GM23338 (cell line): ENCODE results near the gene FN1. TPM values are rescaled to one million over a fixed set of nuclear protein-coding genes. Genes with fewer than 3 reads are reported as not detected.

Experiments
- ATAC-seq: fragments of 200-7000 bp; cut with Tn5 transposase; 3 replicates; pipeline ENCODE4 v1.9.1; 2020
- DNase-seq: peaks from one replicate; pipeline ENCODE4 v3.0.0-alpha.2; 2015; ENCODE audit warnings: low spot score
- H2AFZ ChIP-seq: fragments of 200-600 bp; sonication (generic); 2 replicates; pipeline ENCODE4 v1.8.0; 2016; ENCODE audit warnings: antibody characterized with exemption, mild to moderate bottlenecking, moderate library complexity
- H3F3A ChIP-seq: fragments of 200-600 bp; sonication (generic); replicated peaks from 2 replicates; pipeline ENCODE4 v1.8.0; 2017; ENCODE audit warnings: antibody characterized with exemption, mixed run types, low read depth
- H3K27ac ChIP-seq: fragments of 200-600 bp; sonication (generic); 2 replicates; pipeline ENCODE4 v1.6.1; 2016; ENCODE audit warnings: low read depth
- H3K27me3 ChIP-seq: fragments of 200-600 bp; sonication (generic); 2 replicates; pipeline ENCODE4 v1.8.0; 2016; ENCODE audit warnings: mild to moderate bottlenecking, mixed run types, moderate library complexity; ENCODE audit not compliant: insufficient read depth
- H3K36me3 ChIP-seq: fragments of 200-600 bp; sonication (generic); 2 replicates; pipeline ENCODE4 v1.8.0; 2016; ENCODE audit warnings: mild to moderate bottlenecking; ENCODE audit not compliant: insufficient read depth
- H3K4me1 ChIP-seq: fragments of 200-600 bp; sonication (generic); 2 replicates; pipeline ENCODE4 v1.8.0; 2016; ENCODE audit warnings: mild to moderate bottlenecking, moderate library complexity; ENCODE audit not compliant: insufficient read depth
- H3K4me2 ChIP-seq: fragments of 200-600 bp; sonication (generic); 2 replicates; pipeline ENCODE4 v1.7.1; 2017; ENCODE audit warnings: mixed run types
- H3K4me3 ChIP-seq: fragments of 200-600 bp; sonication (generic); 2 replicates; pipeline ENCODE4 v1.6.1; 2016; ENCODE audit warnings: mixed run types
- H3K79me2 ChIP-seq: fragments of 200-600 bp; sonication (generic); replicated peaks from 2 replicates; pipeline ENCODE4 v1.8.0; 2017; ENCODE audit warnings: mild to moderate bottlenecking; ENCODE audit not compliant: insufficient read depth
- H3K9me2 ChIP-seq: fragments of 200-600 bp; sonication (generic); 2 replicates; pipeline ENCODE4 v1.8.0; 2017; ENCODE audit not compliant: insufficient read depth
- H4K20me1 ChIP-seq: fragments of 200-600 bp; sonication (generic); replicated peaks from 2 replicates; pipeline ENCODE4 v1.8.0; 2017; ENCODE audit warnings: mild to moderate bottlenecking; ENCODE audit not compliant: insufficient read depth
- H3K27ac Mint-ChIP-seq: 2 replicates; pipeline ENCODE4 v1.8.0; 2020; ENCODE audit warnings: inconsistent platforms, mild to moderate bottlenecking, moderate library complexity, mixed read lengths
- H3K27me3 Mint-ChIP-seq: 3 replicates; pipeline ENCODE4 v1.8.0; 2022; ENCODE audit warnings: low read depth, mild to moderate bottlenecking, moderate library complexity, mixed read lengths, inconsistent platforms; ENCODE audit not compliant: insufficient read depth, poor library complexity
- H3K36me3 Mint-ChIP-seq: 3 replicates; pipeline ENCODE4 v1.8.0; 2021; ENCODE audit warnings: low read depth, mild to moderate bottlenecking, inconsistent platforms, moderate library complexity, mixed read lengths
- H3K4me1 Mint-ChIP-seq: 3 replicates; pipeline ENCODE4 v1.8.0; 2020; ENCODE audit warnings: mild to moderate bottlenecking, inconsistent platforms, mixed read lengths
- H3K4me3 Mint-ChIP-seq: 3 replicates; pipeline ENCODE4 v1.8.0; 2021; ENCODE audit warnings: moderate library complexity, mild to moderate bottlenecking, inconsistent platforms, mixed read lengths
- H3K9me3 Mint-ChIP-seq: 3 replicates; pipeline ENCODE4 v1.8.0; 2020; ENCODE audit warnings: moderate library complexity, mild to moderate bottlenecking, inconsistent platforms, mixed read lengths
- CREB1 ChIP-seq: fragments of 250-450 bp; sonication (Bioruptor Pico); IDR thresholded peaks from 2 replicates; pipeline ENCODE4 v1.5.0; 2020; ENCODE audit warnings: low read depth, mild to moderate bottlenecking, moderate library complexity
- EZH2 ChIP-seq: fragments of 200-600 bp; sonication (generic); IDR thresholded peaks from one replicate; pipeline ENCODE4 v1.8.0; 2017; ENCODE audit warnings: antibody characterized with exemption, mild to moderate bottlenecking, low read depth; ENCODE audit not compliant: unreplicated experiment
- EZH2phosphoT487 ChIP-seq: fragments of 200-600 bp; sonication (generic); IDR thresholded peaks from one replicate; pipeline ENCODE4 v1.8.1; 2018; ENCODE audit warnings: antibody characterized with exemption; ENCODE audit not compliant: unreplicated experiment
- NANOG ChIP-seq: IDR thresholded peaks from 2 replicates; pipeline ENCODE4 v1.6.1; 2016; ENCODE audit warnings: antibody characterized with exemption, borderline replicate concordance
- STAT1 ChIP-seq: IDR thresholded peaks from one replicate; pipeline ENCODE4 v1.6.1; 2016; ENCODE audit warnings: antibody characterized with exemption; ENCODE audit not compliant: unreplicated experiment
- ZNF114 ChIP-seq: fragments of 250-450 bp; sonication (Bioruptor Pico); IDR thresholded peaks from 2 replicates; pipeline ENCODE4 v1.5.0; 2020; ENCODE audit warnings: mild to moderate bottlenecking, moderate library complexity
- ZNF331 ChIP-seq: fragments of 250-450 bp; sonication (Bioruptor Pico); IDR thresholded peaks from 2 replicates; pipeline ENCODE4 v1.5.0; 2020; ENCODE audit warnings: low read depth, mild to moderate bottlenecking, moderate library complexity
- polyA plus RNA-seq: library from polyadenylated mRNA; unstranded; fragments of >200 nt; fragmentation: Nextera tagmentation; extraction: Ambion mirVana; gene quantifications from 2 replicates; pipeline ENCODE4 v1.2.1, GENCODE V29; 2016
- total RNA-seq: library from RNA; depleted of rRNA; stranded (reverse); fragments of >200 nt; shearing (Covaris generic); gene quantifications from 2 replicates; pipeline ENCODE4 v1.2.3, GENCODE V29; 2014
- TF ChIP-seq, protein P1 (sequence below): fragments of 250-450 bp; sonication (Bioruptor Pico); IDR thresholded peaks from 2 replicates; pipeline ENCODE4 v1.5.0; 2020; ENCODE audit warnings: mild to moderate bottlenecking, moderate library complexity
- TF ChIP-seq, protein P2 (sequence below): IDR thresholded peaks from 2 replicates; pipeline ENCODE4 v1.6.1; 2016; ENCODE audit warnings: antibody characterized with exemption
- TF ChIP-seq, protein P3 (sequence below): IDR thresholded peaks from one replicate; pipeline ENCODE4 v1.6.1; 2018; ENCODE audit warnings: antibody characterized with exemption; ENCODE audit not compliant: unreplicated experiment

The FN1 gene
- total and polyA plus RNA-seq, 2 experiments from 2014 or later, result 79.6 to 255 TPM

DNA sequence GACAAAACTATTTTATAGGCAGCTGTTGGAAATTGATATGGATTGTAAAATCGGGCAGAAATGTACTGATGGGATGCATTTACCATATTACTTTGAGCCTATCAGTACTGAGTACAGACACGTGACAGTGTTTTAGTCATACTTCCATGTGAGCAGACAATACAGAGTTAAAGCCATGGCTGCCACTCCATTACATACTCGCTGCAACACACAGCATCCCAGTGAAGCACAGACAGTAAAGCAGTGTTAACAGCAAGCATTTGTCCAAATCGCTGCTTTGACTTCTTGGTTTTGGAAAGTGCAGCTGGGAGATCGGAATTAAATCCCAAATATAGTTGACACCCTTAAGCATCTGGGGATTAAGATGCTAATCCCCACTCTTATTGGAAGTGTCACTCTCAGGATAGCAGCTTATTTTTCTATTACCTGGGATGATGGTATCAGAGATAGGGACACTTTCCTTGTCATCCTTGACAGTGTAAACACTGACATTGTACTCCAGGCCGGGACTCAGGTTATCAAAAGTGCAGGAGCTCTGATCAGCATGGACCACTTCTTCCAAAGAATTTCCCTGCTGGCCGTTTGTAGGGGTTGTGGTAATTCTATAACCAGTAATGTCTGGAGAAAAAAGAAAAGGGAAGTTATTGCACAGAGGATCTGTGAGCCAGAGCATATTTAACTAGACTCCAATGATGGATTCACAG, 41.6 kb downstream of the FN1 start:
- Histone ChIP-seq H3K4me2 (no peak overlapping the region), H3K9me2 (no peaks in the 10 kb centered on the region), H3K27ac (no peak overlapping the region), H3K36me3 (peaks cover 52% of the 10 kb centered on the region), H2AFZ (no peak overlapping the region), H3K4me3 (no peak overlapping the region), H3K4me1 (peaks cover 14% of the 10 kb centered on the region), H3F3A (no peaks in the 10 kb centered on the region), H3K79me2 (no peaks in the 10 kb centered on the region), H3K27me3 (no peaks in the 10 kb centered on the region), H4K20me1 (no peaks in the 10 kb centered on the region)
- TF ChIP-seq, protein P1, sequence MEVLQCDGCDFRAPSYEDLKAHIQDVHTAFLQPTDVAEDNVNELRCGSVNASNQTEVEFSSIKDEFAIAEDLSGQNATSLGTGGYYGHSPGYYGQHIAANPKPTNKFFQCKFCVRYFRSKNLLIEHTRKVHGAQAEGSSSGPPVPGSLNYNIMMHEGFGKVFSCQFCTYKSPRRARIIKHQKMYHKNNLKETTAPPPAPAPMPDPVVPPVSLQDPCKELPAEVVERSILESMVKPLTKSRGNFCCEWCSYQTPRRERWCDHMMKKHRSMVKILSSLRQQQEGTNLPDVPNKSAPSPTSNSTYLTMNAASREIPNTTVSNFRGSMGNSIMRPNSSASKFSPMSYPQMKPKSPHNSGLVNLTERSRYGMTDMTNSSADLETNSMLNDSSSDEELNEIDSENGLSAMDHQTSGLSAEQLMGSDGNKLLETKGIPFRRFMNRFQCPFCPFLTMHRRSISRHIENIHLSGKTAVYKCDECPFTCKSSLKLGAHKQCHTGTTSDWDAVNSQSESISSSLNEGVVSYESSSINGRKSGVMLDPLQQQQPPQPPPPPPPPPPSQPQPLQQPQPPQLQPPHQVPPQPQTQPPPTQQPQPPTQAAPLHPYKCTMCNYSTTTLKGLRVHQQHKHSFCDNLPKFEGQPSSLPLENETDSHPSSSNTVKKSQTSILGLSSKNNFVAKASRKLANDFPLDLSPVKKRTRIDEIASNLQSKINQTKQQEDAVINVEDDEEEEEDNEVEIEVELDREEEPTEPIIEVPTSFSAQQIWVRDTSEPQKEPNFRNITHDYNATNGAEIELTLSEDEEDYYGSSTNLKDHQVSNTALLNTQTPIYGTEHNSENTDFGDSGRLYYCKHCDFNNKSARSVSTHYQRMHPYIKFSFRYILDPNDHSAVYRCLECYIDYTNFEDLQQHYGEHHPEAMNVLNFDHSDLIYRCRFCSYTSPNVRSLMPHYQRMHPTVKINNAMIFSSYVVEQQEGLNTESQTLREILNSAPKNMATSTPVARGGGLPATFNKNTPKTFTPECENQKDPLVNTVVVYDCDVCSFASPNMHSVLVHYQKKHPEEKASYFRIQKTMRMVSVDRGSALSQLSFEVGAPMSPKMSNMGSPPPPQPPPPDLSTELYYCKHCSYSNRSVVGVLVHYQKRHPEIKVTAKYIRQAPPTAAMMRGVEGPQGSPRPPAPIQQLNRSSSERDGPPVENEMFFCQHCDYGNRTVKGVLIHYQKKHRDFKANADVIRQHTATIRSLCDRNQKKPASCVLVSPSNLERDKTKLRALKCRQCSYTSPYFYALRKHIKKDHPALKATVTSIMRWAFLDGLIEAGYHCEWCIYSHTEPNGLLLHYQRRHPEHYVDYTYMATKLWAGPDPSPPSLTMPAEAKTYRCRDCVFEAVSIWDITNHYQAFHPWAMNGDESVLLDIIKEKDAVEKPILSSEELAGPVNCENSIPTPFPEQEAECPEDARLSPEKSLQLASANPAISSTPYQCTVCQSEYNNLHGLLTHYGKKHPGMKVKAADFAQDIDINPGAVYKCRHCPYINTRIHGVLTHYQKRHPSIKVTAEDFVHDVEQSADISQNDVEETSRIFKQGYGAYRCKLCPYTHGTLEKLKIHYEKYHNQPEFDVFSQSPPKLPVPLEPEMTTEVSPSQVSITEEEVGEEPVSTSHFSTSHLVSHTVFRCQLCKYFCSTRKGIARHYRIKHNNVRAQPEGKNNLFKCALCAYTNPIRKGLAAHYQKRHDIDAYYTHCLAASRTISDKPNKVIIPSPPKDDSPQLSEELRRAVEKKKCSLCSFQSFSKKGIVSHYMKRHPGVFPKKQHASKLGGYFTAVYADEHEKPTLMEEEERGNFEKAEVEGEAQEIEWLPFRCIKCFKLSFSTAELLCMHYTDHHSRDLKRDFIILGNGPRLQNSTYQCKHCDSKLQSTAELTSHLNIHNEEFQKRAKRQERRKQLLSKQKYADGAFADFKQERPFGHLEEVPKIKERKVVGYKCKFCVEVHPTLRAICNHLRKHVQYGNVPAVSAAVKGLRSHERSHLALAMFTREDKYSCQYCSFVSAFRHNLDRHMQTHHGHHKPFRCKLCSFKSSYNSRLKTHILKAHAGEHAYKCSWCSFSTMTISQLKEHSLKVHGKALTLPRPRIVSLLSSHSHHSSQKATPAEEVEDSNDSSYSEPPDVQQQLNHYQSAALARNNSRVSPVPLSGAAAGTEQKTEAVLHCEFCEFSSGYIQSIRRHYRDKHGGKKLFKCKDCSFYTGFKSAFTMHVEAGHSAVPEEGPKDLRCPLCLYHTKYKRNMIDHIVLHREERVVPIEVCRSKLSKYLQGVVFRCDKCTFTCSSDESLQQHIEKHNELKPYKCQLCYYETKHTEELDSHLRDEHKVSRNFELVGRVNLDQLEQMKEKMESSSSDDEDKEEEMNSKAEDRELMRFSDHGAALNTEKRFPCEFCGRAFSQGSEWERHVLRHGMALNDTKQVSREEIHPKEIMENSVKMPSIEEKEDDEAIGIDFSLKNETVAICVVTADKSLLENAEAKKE (CRISPR knock-in tag), result no peak
- Mint-ChIP-seq H3K27ac (no peak overlapping the region), H3K4me1 (peaks cover 29% of the 10 kb centered on the region), H3K27me3 (no peaks in the 10 kb centered on the region), H3K9me3 (peaks cover 6% of the 10 kb centered on the region; the same call in 1 of the 3 replicates), H3K4me3 (no peak overlapping the region), H3K36me3 (peaks cover 60% of the 10 kb centered on the region)
- no peak for ATAC-seq
- no peak for DNase-seq

DNA sequence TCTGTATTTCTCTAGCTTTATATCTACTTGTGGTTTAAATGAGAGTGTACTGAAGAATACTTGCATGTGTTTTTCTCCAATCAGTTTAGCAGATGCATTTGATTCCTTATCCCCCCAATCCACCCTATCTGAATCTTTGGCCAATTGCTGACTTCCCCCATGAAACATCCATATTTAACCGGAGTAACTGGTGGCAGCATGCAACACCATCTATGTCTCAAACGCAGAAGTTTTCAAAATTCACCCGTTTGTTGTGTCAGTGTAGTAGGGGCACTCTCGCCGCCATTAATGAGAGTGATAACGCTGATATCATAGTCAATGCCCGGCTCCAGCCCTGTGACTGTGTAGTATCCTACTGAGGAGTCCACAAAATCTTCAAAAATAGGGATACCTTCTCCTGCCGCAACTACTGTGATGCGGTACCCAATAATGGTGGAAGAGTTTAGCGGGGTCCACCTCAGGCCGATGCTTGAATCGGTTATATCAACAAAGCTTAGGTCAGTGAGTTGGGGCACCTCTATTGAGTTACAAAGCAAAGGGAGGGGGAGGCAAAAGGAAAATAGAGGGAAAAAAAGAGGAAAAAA, 43.1 kb downstream of the FN1 start:
- no peaks in the 10 kb centered on the region for H3K27me3 Mint-ChIP-seq
- peaks cover 6% of the 10 kb centered on the region; the same call in 1 of the 2 replicates for H3K4me1 ChIP-seq
- peaks cover 52% of the 10 kb centered on the region for H3K36me3 ChIP-seq
- no peak overlapping the region for H2AFZ ChIP-seq
- no peak for ATAC-seq
- no peaks in the 10 kb centered on the region for H4K20me1 ChIP-seq
- no peak overlapping the region for H3K4me3 ChIP-seq
- H3K4me2 ChIP-seq, result no peak overlapping the region
- H3K36me3 Mint-ChIP-seq, result peaks cover 58% of the 10 kb centered on the region
- no peaks in the 10 kb centered on the region for H3F3A ChIP-seq
- H3K27ac Mint-ChIP-seq, result no peak overlapping the region
- peaks cover 21% of the 10 kb centered on the region for H3K4me1 Mint-ChIP-seq
- no peaks in the 10 kb centered on the region for H3K79me2 ChIP-seq
- no peak overlapping the region for H3K27ac ChIP-seq
- no peak for DNase-seq
- H3K9me2 ChIP-seq, result no peaks in the 10 kb centered on the region
- peaks cover 6% of the 10 kb centered on the region; the same call in 1 of the 3 replicates for H3K9me3 Mint-ChIP-seq
- no peaks in the 10 kb centered on the region for H3K27me3 ChIP-seq
- no peak overlapping the region for H3K4me3 Mint-ChIP-seq
- TF ChIP-seq ZNF114 (CRISPR knock-in tag) (no peak), CREB1 (CRISPR knock-in tag) (no peak), STAT1 (no peak), EZH2 (no peak), ZNF331 (no peak), EZH2phosphoT487 (no peak), NANOG (no peak)
- TF ChIP-seq, protein P2, sequence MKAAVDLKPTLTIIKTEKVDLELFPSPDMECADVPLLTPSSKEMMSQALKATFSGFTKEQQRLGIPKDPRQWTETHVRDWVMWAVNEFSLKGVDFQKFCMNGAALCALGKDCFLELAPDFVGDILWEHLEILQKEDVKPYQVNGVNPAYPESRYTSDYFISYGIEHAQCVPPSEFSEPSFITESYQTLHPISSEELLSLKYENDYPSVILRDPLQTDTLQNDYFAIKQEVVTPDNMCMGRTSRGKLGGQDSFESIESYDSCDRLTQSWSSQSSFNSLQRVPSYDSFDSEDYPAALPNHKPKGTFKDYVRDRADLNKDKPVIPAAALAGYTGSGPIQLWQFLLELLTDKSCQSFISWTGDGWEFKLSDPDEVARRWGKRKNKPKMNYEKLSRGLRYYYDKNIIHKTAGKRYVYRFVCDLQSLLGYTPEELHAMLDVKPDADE, result no peak
- TF ChIP-seq, protein P3, sequence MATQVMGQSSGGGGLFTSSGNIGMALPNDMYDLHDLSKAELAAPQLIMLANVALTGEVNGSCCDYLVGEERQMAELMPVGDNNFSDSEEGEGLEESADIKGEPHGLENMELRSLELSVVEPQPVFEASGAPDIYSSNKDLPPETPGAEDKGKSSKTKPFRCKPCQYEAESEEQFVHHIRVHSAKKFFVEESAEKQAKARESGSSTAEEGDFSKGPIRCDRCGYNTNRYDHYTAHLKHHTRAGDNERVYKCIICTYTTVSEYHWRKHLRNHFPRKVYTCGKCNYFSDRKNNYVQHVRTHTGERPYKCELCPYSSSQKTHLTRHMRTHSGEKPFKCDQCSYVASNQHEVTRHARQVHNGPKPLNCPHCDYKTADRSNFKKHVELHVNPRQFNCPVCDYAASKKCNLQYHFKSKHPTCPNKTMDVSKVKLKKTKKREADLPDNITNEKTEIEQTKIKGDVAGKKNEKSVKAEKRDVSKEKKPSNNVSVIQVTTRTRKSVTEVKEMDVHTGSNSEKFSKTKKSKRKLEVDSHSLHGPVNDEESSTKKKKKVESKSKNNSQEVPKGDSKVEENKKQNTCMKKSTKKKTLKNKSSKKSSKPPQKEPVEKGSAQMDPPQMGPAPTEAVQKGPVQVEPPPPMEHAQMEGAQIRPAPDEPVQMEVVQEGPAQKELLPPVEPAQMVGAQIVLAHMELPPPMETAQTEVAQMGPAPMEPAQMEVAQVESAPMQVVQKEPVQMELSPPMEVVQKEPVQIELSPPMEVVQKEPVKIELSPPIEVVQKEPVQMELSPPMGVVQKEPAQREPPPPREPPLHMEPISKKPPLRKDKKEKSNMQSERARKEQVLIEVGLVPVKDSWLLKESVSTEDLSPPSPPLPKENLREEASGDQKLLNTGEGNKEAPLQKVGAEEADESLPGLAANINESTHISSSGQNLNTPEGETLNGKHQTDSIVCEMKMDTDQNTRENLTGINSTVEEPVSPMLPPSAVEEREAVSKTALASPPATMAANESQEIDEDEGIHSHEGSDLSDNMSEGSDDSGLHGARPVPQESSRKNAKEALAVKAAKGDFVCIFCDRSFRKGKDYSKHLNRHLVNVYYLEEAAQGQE, result no peak
